Small intestine (tissue), 7 donors: ENCODE measurements around the gene KRT13. TPM values are rescaled to one million over a fixed set of nuclear protein-coding genes. Genes with fewer than 3 reads are reported as not detected.

Experiments used
- DNase-seq, 2 donors: peaks; one replicate each; pipeline versions ENCODE4 v3.0.0 to v3.0.0-alpha.2; 2013
- FAIRE-seq: peaks from 2 replicates; lab custom pipeline; 2012; peaks lifted over from hg19 to GRCh38; lab: Jason Lieb, UNC
- H3K27ac ChIP-seq, 3 donors: one replicate each; pipeline ENCODE4 v1.5.1; 2013; ENCODE audit warnings: low read length in 2 of 3, mild to moderate bottlenecking in 2 of 3, control low read depth in 1 of 3, inconsistent platforms in 1 of 3, low read depth in 1 of 3, moderate library complexity in 1 of 3
- H3K27me3 ChIP-seq, 3 donors: one replicate each; pipeline ENCODE4 v1.6.1; 2013; ENCODE audit warnings: low read length in 3 of 3, inconsistent platforms in 1 of 3; ENCODE audit not compliant: control insufficient read depth in 3 of 3, insufficient read depth in 3 of 3
- H3K36me3 ChIP-seq, 3 donors: one replicate each; pipeline ENCODE4 v1.6.1; 2013; ENCODE audit warnings: low read length in 3 of 3, inconsistent platforms in 1 of 3, low read depth in 1 of 3, mild to moderate bottlenecking in 1 of 3, moderate library complexity in 1 of 3; ENCODE audit not compliant: control insufficient read depth in 3 of 3, insufficient read depth in 2 of 3
- H3K4me1 ChIP-seq, 3 donors: one replicate each; pipeline ENCODE4 v1.6.1; 2013; ENCODE audit warnings: low read length in 2 of 3, inconsistent platforms in 1 of 3, low read depth in 1 of 3, mild to moderate bottlenecking in 1 of 3, moderate library complexity in 1 of 3; ENCODE audit not compliant: control insufficient read depth in 3 of 3, insufficient read depth in 2 of 3
- H3K4me3 ChIP-seq, 3 donors: one replicate each; pipeline ENCODE4 v1.5.1; 2013; ENCODE audit warnings: low read length in 3 of 3, control low read depth in 1 of 3, inconsistent platforms in 1 of 3, low read depth in 1 of 3, mild to moderate bottlenecking in 1 of 3, moderate library complexity in 1 of 3
- H3K9me3 ChIP-seq, 2 donors: one replicate each; pipeline ENCODE4 v1.6.1; 2013; ENCODE audit warnings: low read depth in 1 of 2, low read length in 1 of 2; ENCODE audit not compliant: control insufficient read depth in 2 of 2, insufficient read depth in 1 of 2
- WGBS, 3 donors: extraction: QIAGEN DNeasy Blood & Tissue Kit; methylation state at CpG; one replicate each; pipeline ENCODE4 v1.1.7; 2013; 5-methylcytosine and 5-hydroxymethylcytosine counted together
- polyA plus RNA-seq, 4 donors: library from polyadenylated mRNA; stranded (reverse) in 3 of 4; unstranded in 1 of 4; fragments of 200-250 nt in 3 of 4; fragments of 120-200 nt in 1 of 4; gene quantifications; one replicate each; pipeline versions ENCODE4 v1.2.1 to v1.2.3, GENCODE V29; 2013
- donor health status: healthy with polysubstance abuse.
- donor health status: control.
- donor health status: control.
- donor health status: Bipolar disorder and iron deficiency.
- donor health status: healthy.

The KRT13 gene
- polyA plus RNA-seq, 4 donors = 0.37 to 37.6 (median 18.2) TPM

- DNase-seq = peak; percentile 61 to 75
- H3K9me3 ChIP-seq = no peaks in the 10 kb centered on the region
- no peak overlapping the region for H3K4me3 ChIP-seq
- WGBS, 3 donors = 51 to 62% (median 59%) methylated on average over 15 of the region's 15 CpGs
- no peak overlapping the region for H3K27ac ChIP-seq
- FAIRE-seq = no peak
- H3K36me3 ChIP-seq = no peaks in the 10 kb centered on the region
- peaks cover 0 to 45% (median 0%) of the 10 kb centered on the region in 3 donors for H3K27me3 ChIP-seq
- H3K4me1 ChIP-seq = peaks cover 0 to 23% (median 0%) of the 10 kb centered on the region in 3 donors
Observed at GRCh38 chr17:41535764-41536481, 30.5 kb upstream of the KRT13 start.

DNA sequence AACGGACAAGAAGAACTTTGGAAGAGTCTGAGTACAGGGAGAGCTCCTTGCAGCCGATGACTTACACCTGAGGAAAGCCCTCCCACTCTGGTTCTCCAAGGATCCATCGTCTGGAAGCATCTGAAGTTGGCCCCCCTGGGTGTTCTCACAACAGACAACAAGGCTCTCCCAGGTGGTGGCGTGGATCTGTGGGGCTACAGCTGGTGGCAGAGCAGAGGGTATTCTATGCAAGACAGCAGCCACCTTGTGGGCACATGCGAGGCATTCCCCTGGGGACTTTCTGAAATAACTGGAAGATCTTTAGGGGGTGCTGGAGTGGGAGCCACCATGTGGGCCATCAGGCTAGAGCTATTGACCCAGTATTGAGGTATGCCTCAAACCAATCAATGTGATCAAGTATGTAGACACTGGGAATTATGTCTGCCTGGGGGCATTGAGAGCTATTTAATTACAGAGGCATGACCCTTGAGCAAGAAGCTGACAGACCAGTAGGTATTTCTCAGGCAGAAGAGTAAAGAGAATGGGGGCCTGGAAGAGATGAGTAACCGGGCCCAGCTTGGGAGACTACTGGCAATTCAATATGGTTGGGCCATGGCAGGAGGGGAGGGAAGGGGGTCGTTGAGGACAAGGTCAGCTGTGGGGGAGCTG lies 29.6 kb upstream of the KRT13 start:
- H3K27ac ChIP-seq = no peak overlapping the region

GRCh38 chr17:41533613-41534012 lies 28.2 kb upstream of the KRT13 start:
- no peak for FAIRE-seq
- 80 to 88% (median 84%) methylated on average over 7 of the region's 7 CpGs for WGBS, 3 donors
- H3K4me3 ChIP-seq = no peak overlapping the region
- DNase-seq = no peak
- H3K4me1 ChIP-seq = peaks cover 0 to 37% (median 0%) of the 10 kb centered on the region in 3 donors
- H3K9me3 ChIP-seq = no peaks in the 10 kb centered on the region
- H3K27me3 ChIP-seq = peaks cover 0 to 36% (median 11%) of the 10 kb centered on the region in 3 donors
- H3K36me3 ChIP-seq = no peaks in the 10 kb centered on the region
- H3K27ac ChIP-seq = no peak overlapping the region

More for the DNA sequence above, 29.6 kb upstream of the KRT13 start:
- Histone ChIP-seq H3K36me3 (no peaks in the 10 kb centered on the region), H3K27me3 (peaks cover 0 to 37% (median 2%) of the 10 kb centered on the region in 3 donors), H3K9me3 (no peaks in the 10 kb centered on the region), H3K4me3 (no peak overlapping the region), H3K4me1 (peaks cover 0 to 29% (median 0%) of the 10 kb centered on the region in 3 donors)
- DNase-seq = no peak
- no peak for FAIRE-seq
- WGBS, 3 donors = 73 to 83% (median 77%) methylated on average over 7 of the region's 7 CpGs

GRCh38 chr17:41532947-41533570 lies 27.6 kb upstream of the KRT13 start:
- 67 to 78% (median 68%) methylated on average over 9 of the region's 9 CpGs for WGBS, 3 donors
- H3K27ac ChIP-seq = no peak overlapping the region

GRCh38 chr17:41531993-41532392 lies 26.6 kb upstream of the KRT13 start:
- no peak for DNase-seq
- FAIRE-seq = no peak
- no peak overlapping the region for H3K27ac ChIP-seq
- no peak overlapping the region for H3K4me3 ChIP-seq
- no peaks in the 10 kb centered on the region for H3K9me3 ChIP-seq
- WGBS, 3 donors = 52 to 59% (median 55%) methylated on average over 1 of the region's 1 CpG
- H3K27me3 ChIP-seq = peaks cover 0 to 43% (median 14%) of the 10 kb centered on the region in 3 donors
- H3K36me3 ChIP-seq = no peaks in the 10 kb centered on the region
- peaks cover 0 to 49% (median 0%) of the 10 kb centered on the region in 3 donors for H3K4me1 ChIP-seq

More at GRCh38 chr17:41532947-41533570, 27.6 kb upstream of the KRT13 start:
- Histone ChIP-seq H3K36me3 (no peaks in the 10 kb centered on the region), H3K27me3 (peaks cover 0 to 39% (median 11%) of the 10 kb centered on the region in 3 donors), H3K4me3 (no peak overlapping the region), H3K9me3 (no peaks in the 10 kb centered on the region), H3K4me1 (peaks cover 0 to 41% (median 0%) of the 10 kb centered on the region in 3 donors)
- FAIRE-seq (no peak), DNase-seq (peak in 1 of 2 donors; percentile 45)

- WGBS, 3 donors = 19 to 53% (median 28%) methylated on average over 8 of the region's 8 CpGs
- no peaks in the 10 kb centered on the region for H3K9me3 ChIP-seq
- FAIRE-seq = no peak
- H3K27me3 ChIP-seq = peaks cover 0 to 33% (median 18%) of the 10 kb centered on the region in 3 donors
- peaks cover under 1 to 3% (median 2%) of the 10 kb centered on the region in 3 donors for H3K36me3 ChIP-seq
- peak; percentile 78 to 96 for DNase-seq
- peaks cover 0 to 39% (median 0%) of the 10 kb centered on the region in 3 donors for H3K4me1 ChIP-seq
- H3K27ac ChIP-seq = peak overlapping the region; percentile 71 to 100 (median 82)
- H3K4me3 ChIP-seq = peak overlapping the region in 1 of 3 donors; percentile 9
Observed at GRCh38 chr17:41530062-41531048, 24.9 kb upstream of the KRT13 start.

GRCh38 chr17:41529491-41529915 lies 24.1 kb upstream of the KRT13 start:
- H3K36me3 ChIP-seq = peaks cover 2 to 9% (median 6%) of the 10 kb centered on the region in 3 donors
- WGBS, 3 donors = 29 to 48% (median 35%) methylated on average over 5 of the region's 5 CpGs
- H3K27ac ChIP-seq = peak overlapping the region; percentile 71 to 100 (median 82)
- H3K4me1 ChIP-seq = peaks cover 0 to 39% (median 0%) of the 10 kb centered on the region in 3 donors
- DNase-seq (peak; percentile 41 to 45), FAIRE-seq (no peak)
- H3K9me3 ChIP-seq = no peaks in the 10 kb centered on the region
- H3K4me3 ChIP-seq = peak overlapping the region in 1 of 3 donors; percentile 9
- peaks cover 0 to 33% (median 18%) of the 10 kb centered on the region in 3 donors for H3K27me3 ChIP-seq
